ENCODE measurements around the gene LRTM2.

The LRTM2 gene

DNA sequence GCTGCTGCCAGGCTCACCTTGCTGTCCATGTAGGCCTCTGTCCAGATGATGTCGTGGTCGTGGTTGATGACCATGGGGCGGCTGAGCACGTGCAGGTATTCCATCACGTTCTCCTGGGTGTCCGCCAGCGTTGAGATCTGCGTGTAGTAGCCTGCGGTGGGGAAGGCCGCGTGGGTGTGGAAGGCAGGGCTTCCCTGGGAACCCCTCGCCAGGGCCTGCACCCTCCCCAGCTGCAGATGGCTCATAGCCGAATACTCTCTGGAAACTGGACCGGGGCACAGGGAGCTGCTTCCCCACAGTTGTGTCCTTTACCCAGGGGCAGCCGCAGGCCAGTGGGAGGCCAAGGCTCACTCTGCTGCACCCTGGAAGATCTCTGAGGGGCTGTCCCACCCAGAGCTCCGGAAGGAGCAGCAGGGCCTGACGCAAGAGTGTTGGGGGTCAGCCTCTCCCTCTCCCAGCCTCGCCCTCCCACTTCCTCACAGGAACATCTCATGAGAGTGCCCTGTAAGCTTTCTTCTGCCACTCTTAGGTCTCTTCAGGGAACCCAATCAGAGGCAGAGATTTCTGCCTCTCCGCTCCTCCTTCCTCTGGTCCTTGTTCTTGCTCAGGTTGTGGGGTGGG, 62.6 kb downstream of the LRTM2 start:
- no peak overlapping the region for H3K4me3 ChIP-seq (IDR thresholded peaks at IDR 0.05; ENCODE audit: insufficient read depth, low read depth, low read length)
- H3K9ac ChIP-seq = no peak overlapping the region
- no peak overlapping the region for H3K27ac ChIP-seq
- no peak for TF ChIP-seq CTCF (conservative IDR thresholded peaks at IDR 0.05; ENCODE audit: low read depth, low read length)
- no peak overlapping the region for H2AFZ ChIP-seq (ENCODE audit: low read depth)
- H3K79me2 ChIP-seq (ENCODE audit: insufficient read depth, low read depth) = no peaks in the 10 kb centered on the region
- no peak overlapping the region for H3K4me2 ChIP-seq
- no peaks in the 10 kb centered on the region for H4K20me1 ChIP-seq (ENCODE audit: insufficient read depth)
- H3K27me3 ChIP-seq (ENCODE audit: insufficient read depth, low read depth) = no peaks in the 10 kb centered on the region
- no peaks in the 10 kb centered on the region for H3K36me3 ChIP-seq (ENCODE audit: insufficient read depth)
- no peaks in the 10 kb centered on the region for H3K4me1 ChIP-seq (ENCODE audit: low read depth, poor library complexity, severe bottlenecking)

GRCh38 chr12:1883513-1883912, 63.1 kb downstream of the LRTM2 start:
- Histone ChIP-seq H3K4me3 (IDR thresholded peaks at IDR 0.05; ENCODE audit: insufficient read depth, low read depth, low read length) (no peak overlapping the region), H2AFZ (ENCODE audit: low read depth) (no peak overlapping the region), H4K20me1 (ENCODE audit: insufficient read depth) (no peaks in the 10 kb centered on the region), H3K36me3 (ENCODE audit: insufficient read depth) (no peaks in the 10 kb centered on the region), H3K79me2 (ENCODE audit: insufficient read depth, low read depth) (no peaks in the 10 kb centered on the region), H3K4me2 (no peak overlapping the region), H3K27me3 (ENCODE audit: insufficient read depth, low read depth) (no peaks in the 10 kb centered on the region), H3K27ac (no peak overlapping the region), H3K9ac (no peak overlapping the region), H3K4me1 (ENCODE audit: low read depth, poor library complexity, severe bottlenecking) (no peaks in the 10 kb centered on the region)
- TF ChIP-seq CTCF (conservative IDR thresholded peaks at IDR 0.05; ENCODE audit: low read depth, low read length) = no peak

DNA sequence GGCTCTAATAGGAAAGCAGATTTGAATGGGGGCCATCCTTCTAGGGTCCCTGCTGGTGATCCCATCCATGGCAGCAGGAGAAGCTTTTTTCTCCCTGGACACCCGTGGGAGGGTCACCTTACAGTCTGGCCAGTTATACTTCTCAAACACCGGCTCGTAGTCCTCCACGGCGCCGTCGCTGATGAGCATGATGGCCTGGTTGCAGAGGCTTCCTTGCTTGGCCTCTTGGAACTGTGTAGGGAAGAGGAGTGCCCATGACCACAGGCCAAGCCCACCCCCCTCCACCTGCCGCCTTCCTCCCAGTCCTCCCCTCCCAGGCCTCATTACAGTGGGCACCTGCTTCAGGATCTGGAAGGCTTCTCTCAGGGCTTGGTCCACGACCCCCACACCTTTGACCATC, 64.3 kb downstream of the LRTM2 start:
- H3K79me2 ChIP-seq (ENCODE audit: insufficient read depth, low read depth) = no peaks in the 10 kb centered on the region
- no peaks in the 10 kb centered on the region for H3K36me3 ChIP-seq (ENCODE audit: insufficient read depth)
- no peak overlapping the region for H3K27ac ChIP-seq
- H3K27me3 ChIP-seq (ENCODE audit: insufficient read depth, low read depth) = no peaks in the 10 kb centered on the region
- no peak overlapping the region for H3K4me2 ChIP-seq
- no peak for TF ChIP-seq CTCF (conservative IDR thresholded peaks at IDR 0.05; ENCODE audit: low read depth, low read length)
- H4K20me1 ChIP-seq (ENCODE audit: insufficient read depth) = no peaks in the 10 kb centered on the region
- H3K9ac ChIP-seq = no peak overlapping the region
- no peak overlapping the region for H2AFZ ChIP-seq (ENCODE audit: low read depth)
- no peaks in the 10 kb centered on the region for H3K4me1 ChIP-seq (ENCODE audit: low read depth, poor library complexity, severe bottlenecking)
- H3K4me3 ChIP-seq (IDR thresholded peaks at IDR 0.05; ENCODE audit: insufficient read depth, low read depth, low read length) = no peak overlapping the region

DNA sequence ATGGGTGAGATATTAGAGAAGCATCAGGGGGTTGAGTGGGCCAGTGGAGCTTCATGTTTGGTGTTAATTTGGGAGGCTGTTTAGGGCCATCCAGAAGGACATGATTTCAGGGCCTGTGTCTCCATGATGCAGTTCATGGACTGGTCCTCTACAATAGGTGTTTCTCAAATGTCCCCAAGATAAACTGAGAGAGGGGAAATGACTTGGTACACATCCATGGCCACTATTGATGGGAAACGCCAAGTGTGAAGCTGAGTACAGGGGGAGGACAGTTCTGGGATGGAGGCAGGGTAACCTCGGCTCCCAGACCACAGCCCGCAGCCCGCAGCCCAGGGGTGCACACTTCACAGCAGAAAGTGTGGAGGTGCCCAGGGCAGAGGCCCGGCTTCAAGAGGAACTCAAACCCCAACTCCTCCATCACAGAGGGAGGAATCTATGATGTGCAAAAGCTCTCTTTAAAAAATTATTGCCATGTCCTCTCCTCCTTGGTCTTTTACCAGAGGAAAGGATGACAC, 64.8 kb downstream of the LRTM2 start:
- Histone ChIP-seq H3K4me1 (ENCODE audit: low read depth, poor library complexity, severe bottlenecking) (no peaks in the 10 kb centered on the region), H3K79me2 (ENCODE audit: insufficient read depth, low read depth) (no peaks in the 10 kb centered on the region), H3K9ac (no peak overlapping the region), H3K27ac (no peak overlapping the region), H4K20me1 (ENCODE audit: insufficient read depth) (no peaks in the 10 kb centered on the region), H3K36me3 (ENCODE audit: insufficient read depth) (no peaks in the 10 kb centered on the region), H3K4me2 (no peak overlapping the region), H2AFZ (ENCODE audit: low read depth) (no peak overlapping the region), H3K27me3 (ENCODE audit: insufficient read depth, low read depth) (no peaks in the 10 kb centered on the region), H3K4me3 (IDR thresholded peaks at IDR 0.05; ENCODE audit: insufficient read depth, low read depth, low read length) (no peak overlapping the region)
- TF ChIP-seq CTCF (conservative IDR thresholded peaks at IDR 0.05; ENCODE audit: low read depth, low read length) = no peak
